Measurements from ENCODE around the gene EFHC1. TPM values are rescaled to one million over a fixed set of nuclear protein-coding genes. Genes with fewer than 3 reads are reported as not detected.

Gene EFHC1
- total RNA-seq, 1 donor from 2014 or later, result 43.7 TPM

DNA sequence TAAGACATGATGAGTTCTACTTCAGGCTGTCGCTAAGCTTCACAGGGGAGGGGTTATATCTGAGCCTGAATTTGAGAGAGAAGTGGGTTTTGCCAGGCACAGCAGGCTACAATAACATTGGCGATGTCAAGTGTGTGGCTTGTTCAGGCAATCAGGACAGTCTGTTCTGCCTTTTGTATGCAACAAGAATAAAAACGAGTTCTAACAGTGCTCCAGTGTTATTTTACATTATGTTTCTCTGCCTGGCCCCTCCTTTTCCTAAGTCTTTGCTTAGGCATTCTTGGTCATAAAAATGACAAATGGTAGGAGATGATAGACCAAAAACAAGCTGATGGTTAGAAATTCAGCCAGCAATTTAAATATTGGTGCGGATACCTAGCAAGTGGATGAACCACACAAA lies 31.4 kb upstream of the EFHC1 start:
- no peak for DNase-seq (ENCODE audit: low read depth, low spot score)
- H3K36me3 Mint-ChIP-seq (ENCODE audit: low read depth), result peaks cover 3% of the 10 kb centered on the region
- H3K4me1 Mint-ChIP-seq, result no peaks in the 10 kb centered on the region
- H3K4me3 Mint-ChIP-seq, result no peak overlapping the region
- no peak overlapping the region for H3K27ac Mint-ChIP-seq (ENCODE audit: unreplicated experiment)
- H3K27me3 Mint-ChIP-seq (ENCODE audit: low read depth), result no peaks in the 10 kb centered on the region
- H3K9me3 Mint-ChIP-seq, result peaks cover 6% of the 10 kb centered on the region
- TF ChIP-seq, protein P1, sequence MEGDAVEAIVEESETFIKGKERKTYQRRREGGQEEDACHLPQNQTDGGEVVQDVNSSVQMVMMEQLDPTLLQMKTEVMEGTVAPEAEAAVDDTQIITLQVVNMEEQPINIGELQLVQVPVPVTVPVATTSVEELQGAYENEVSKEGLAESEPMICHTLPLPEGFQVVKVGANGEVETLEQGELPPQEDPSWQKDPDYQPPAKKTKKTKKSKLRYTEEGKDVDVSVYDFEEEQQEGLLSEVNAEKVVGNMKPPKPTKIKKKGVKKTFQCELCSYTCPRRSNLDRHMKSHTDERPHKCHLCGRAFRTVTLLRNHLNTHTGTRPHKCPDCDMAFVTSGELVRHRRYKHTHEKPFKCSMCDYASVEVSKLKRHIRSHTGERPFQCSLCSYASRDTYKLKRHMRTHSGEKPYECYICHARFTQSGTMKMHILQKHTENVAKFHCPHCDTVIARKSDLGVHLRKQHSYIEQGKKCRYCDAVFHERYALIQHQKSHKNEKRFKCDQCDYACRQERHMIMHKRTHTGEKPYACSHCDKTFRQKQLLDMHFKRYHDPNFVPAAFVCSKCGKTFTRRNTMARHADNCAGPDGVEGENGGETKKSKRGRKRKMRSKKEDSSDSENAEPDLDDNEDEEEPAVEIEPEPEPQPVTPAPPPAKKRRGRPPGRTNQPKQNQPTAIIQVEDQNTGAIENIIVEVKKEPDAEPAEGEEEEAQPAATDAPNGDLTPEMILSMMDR (conservative IDR thresholded peaks at IDR 0.05), result no peak

DNA sequence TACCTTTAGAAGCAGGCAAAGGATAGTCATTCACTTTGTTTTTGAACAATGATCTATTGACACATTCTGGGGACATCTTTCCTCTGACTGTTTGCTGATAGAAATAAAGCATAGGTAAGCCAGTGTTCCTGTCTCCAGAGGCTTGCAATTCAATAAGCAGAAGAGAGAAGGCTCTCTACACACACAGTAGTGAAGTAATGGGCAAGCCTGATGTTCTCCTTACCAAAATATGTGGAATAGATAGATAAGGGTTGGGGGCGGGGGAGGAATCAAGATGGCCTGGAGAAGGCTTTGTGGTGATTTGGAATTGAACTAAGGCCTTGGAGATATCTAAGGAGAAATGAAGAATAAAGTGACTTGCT lies 30.9 kb upstream of the EFHC1 start:
- Mint-ChIP-seq H3K4me1 (no peaks in the 10 kb centered on the region), H3K9me3 (peaks cover 6% of the 10 kb centered on the region), H3K36me3 (ENCODE audit: low read depth) (peaks cover 3% of the 10 kb centered on the region)

DNA sequence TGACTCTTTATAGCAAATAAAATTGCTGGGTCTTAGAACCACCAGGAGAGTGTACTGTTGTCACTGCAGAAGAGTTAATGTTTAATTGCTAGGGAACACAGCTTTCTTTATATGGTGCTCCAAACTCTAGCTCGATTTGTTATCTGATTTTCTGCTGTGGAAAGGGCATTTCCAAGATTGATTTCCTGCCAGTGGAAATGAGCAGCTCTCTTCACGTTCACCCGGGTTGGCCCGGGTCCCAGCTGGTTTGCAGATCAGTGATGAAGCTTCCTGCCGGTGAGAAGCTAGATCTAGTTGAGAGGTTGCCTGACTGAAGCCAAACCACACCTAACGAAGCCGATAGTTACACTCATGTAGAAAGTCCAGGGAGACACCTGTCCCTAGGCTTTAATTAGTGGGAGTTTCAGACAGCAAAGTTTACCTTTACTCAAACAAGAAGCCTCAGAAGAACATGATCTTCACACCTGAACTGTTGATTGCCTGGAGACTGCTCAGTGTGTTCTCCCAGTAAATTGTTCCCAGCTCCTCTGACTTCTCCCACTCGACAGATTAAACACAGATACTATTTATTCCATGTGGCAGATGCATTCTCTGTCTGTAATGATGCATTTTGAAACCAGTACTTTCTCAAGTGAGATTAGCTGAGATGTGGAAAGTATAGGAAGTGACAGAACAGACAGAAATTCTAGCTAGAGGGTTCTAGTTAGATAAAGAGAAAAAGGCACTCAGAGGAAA lies 30.3 kb upstream of the EFHC1 start:
- Mint-ChIP-seq H3K4me1 (no peaks in the 10 kb centered on the region), H3K36me3 (ENCODE audit: low read depth) (peaks cover 3% of the 10 kb centered on the region), H3K27me3 (ENCODE audit: low read depth) (no peaks in the 10 kb centered on the region), H3K27ac (ENCODE audit: unreplicated experiment) (no peak overlapping the region), H3K9me3 (peaks cover 6% of the 10 kb centered on the region), H3K4me3 (no peak overlapping the region)
- DNase-seq (ENCODE audit: low read depth, low spot score), result no peak
- TF ChIP-seq, protein P1 (conservative IDR thresholded peaks at IDR 0.05), result no peak

More for the DNA sequence above, 30.9 kb upstream of the EFHC1 start:
- no peak overlapping the region for H3K4me3 Mint-ChIP-seq
- H3K27me3 Mint-ChIP-seq (ENCODE audit: low read depth), result no peaks in the 10 kb centered on the region
- TF ChIP-seq, protein P1 (conservative IDR thresholded peaks at IDR 0.05), result no peak
- H3K27ac Mint-ChIP-seq (ENCODE audit: unreplicated experiment), result no peak overlapping the region
- no peak for DNase-seq (ENCODE audit: low read depth, low spot score)

DNA sequence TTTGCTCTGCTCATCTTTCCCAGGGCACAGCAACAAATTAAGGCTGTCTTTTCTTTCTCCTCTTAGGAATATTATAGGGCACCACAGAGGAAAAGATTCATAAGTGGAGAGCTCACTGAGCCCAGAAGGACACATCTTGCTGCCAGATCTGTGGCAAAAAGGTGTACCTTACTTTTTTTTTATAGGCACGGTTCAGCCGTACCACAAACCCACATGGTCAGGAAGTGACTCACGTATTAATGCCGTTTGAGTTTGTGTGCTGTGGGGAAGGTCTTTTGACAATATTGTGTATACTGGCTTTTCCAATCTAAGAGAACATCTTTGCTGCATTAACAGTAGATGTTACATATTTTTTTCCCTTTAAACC lies 29.8 kb upstream of the EFHC1 start:
- H3K9me3 Mint-ChIP-seq, result peaks cover 6% of the 10 kb centered on the region
- no peaks in the 10 kb centered on the region for H3K4me1 Mint-ChIP-seq
- TF ChIP-seq, protein P1 (conservative IDR thresholded peaks at IDR 0.05), result no peak
- no peak for DNase-seq (ENCODE audit: low read depth, low spot score)
- H3K27me3 Mint-ChIP-seq (ENCODE audit: low read depth), result no peaks in the 10 kb centered on the region
- no peak overlapping the region for H3K4me3 Mint-ChIP-seq
- H3K36me3 Mint-ChIP-seq (ENCODE audit: low read depth), result peaks cover 3% of the 10 kb centered on the region
- H3K27ac Mint-ChIP-seq (ENCODE audit: unreplicated experiment), result no peak overlapping the region

DNA sequence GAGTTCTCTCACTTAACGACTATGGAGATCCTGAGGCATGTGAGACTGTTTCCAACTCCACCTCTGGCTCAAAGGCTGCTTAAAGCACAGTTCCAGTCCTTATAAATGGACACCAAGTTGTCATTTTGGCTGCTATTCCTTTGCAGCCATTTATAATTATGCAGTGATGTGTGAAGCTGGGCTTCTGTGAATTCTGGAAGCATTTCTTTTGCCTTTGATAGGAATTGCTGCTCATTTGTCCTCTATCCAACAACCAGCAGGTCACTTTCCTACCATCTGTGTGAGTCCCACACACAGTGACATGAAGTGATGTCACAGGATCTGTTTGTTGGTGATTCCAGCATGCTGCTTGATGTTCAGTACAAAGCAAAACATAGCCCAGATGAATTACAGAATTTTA lies 28.5 kb upstream of the EFHC1 start:
- Mint-ChIP-seq H3K27me3 (ENCODE audit: low read depth) (no peaks in the 10 kb centered on the region), H3K4me3 (no peak overlapping the region), H3K27ac (ENCODE audit: unreplicated experiment) (no peak overlapping the region), H3K9me3 (peaks cover 2% of the 10 kb centered on the region), H3K36me3 (ENCODE audit: low read depth) (no peaks in the 10 kb centered on the region), H3K4me1 (no peaks in the 10 kb centered on the region)
- DNase-seq (ENCODE audit: low read depth, low spot score), result no peak
- TF ChIP-seq, protein P1 (conservative IDR thresholded peaks at IDR 0.05), result no peak
